Rectal smooth muscle tissue (tissue), 1 donor: ENCODE measurements around the gene LEFTY1.

Experiments used
- H3K27ac ChIP-seq: one replicate; pipeline ENCODE4 v1.7.0; 2013; ENCODE audit warnings: low read depth, low read length, inconsistent platforms
- H3K27me3 ChIP-seq: one replicate; pipeline ENCODE4 v1.7.0; 2013; ENCODE audit warnings: low read length; ENCODE audit not compliant: control insufficient read depth, insufficient read depth
- H3K36me3 ChIP-seq: one replicate; pipeline ENCODE4 v1.7.0; 2013; ENCODE audit warnings: low read length; ENCODE audit not compliant: control insufficient read depth, insufficient read depth
- H3K4me1 ChIP-seq: one replicate; pipeline ENCODE4 v1.7.0; 2013; ENCODE audit warnings: low read length; ENCODE audit not compliant: control insufficient read depth, insufficient read depth
- H3K4me3 ChIP-seq: one replicate; pipeline ENCODE4 v1.7.0; 2013; ENCODE audit warnings: low read length
- H3K9ac ChIP-seq: one replicate; pipeline ENCODE4 v1.7.0; 2013; ENCODE audit warnings: low read length

LEFTY1 gene

GRCh38 chr1:225923692-225924555 is 35.0 kb upstream of the LEFTY1 start, which contains the start of gene PYCR2:
Gene PYCR2 (minus strand): TSS chr1:225924250. CDS start chr1:225924110, 140 bp downstream.
- peak within 1 kb of the TSS; percentile 94 for H3K27ac ChIP-seq
- H3K4me1 ChIP-seq = peaks cover 13% of the 10 kb centered on the region
- peak within 1 kb of the TSS; percentile 84 for H3K4me3 ChIP-seq
- H3K27me3 ChIP-seq = no peaks in the 10 kb centered on the region
- H3K36me3 ChIP-seq = peaks cover 8% of the 10 kb centered on the region
- peak within 1 kb of the TSS; percentile 57 for H3K9ac ChIP-seq

DNA sequence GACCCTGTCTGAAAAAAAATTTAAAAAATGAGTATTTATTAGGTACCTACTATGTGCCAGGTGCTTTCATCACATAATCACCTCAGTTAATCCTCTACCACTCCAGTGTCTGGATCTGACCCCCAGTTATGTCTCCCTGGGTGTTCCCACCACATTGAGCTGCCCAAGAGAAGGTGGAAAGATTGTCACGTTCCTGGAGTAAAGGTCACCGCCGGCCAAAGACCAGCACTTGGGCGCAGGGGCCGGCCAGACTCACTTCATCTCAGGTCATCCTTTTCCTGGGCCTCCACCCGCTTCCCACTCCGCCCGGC is 34.4 kb upstream of the LEFTY1 start:
- Histone ChIP-seq H3K27me3 (no peaks in the 10 kb centered on the region), H3K9ac (peak overlapping the region; percentile 36), H3K36me3 (peaks cover 8% of the 10 kb centered on the region), H3K27ac (peak overlapping the region; percentile 94), H3K4me1 (peaks cover 13% of the 10 kb centered on the region), H3K4me3 (peak overlapping the region; percentile 84)

- H3K4me3 ChIP-seq = no peak overlapping the region
- peaks cover 8% of the 10 kb centered on the region for H3K36me3 ChIP-seq
- no peaks in the 10 kb centered on the region for H3K27me3 ChIP-seq
- no peak overlapping the region for H3K9ac ChIP-seq
- no peak overlapping the region for H3K27ac ChIP-seq
- H3K4me1 ChIP-seq = peaks cover 13% of the 10 kb centered on the region
These were observed 33.1 kb upstream of the LEFTY1 start for GRCh38 chr1:225921734-225922709.

DNA sequence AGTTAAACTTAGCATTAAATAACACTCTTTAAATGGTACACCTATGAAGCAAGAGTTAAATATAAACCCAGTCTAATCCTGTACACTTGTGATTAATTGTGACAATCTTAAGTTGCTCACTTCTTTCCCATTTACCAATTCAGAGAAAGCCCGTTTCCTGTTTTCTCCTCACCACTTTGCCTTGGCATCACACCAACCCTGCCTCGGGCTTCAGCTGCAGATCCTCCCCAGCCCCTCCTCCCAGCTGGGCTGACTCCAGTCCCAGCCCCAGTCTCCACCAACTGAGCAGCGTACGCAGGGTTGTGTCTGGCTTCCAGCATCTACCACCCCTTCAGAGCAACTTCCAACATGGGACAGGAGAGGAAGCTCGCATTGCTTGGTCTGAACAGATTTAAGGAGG is 31.0 kb upstream of the LEFTY1 start:
- Histone ChIP-seq H3K4me3 (no peak overlapping the region), H3K27me3 (no peaks in the 10 kb centered on the region), H3K27ac (peak overlapping the region; percentile 16), H3K4me1 (peaks cover 13% of the 10 kb centered on the region), H3K9ac (no peak overlapping the region), H3K36me3 (peaks cover 11% of the 10 kb centered on the region)

DNA sequence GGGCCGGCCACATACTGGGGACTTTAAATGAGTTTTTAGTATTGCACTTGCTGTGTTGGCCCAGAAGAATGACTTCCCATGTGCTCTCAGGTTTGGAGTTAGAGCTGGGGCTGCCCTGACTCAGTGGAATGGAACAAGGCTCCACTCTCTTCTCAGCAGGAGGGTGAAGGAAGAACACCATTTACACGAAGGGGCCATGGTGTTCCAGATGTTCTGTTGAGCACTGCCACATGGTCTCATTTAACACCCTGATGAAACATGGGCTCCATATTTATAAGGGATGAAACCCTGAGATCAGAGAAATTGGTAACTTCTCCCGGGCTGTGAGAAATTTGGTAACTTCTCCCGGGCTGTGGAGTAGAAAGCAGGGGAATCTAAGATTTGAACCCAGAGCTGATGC is 29.3 kb upstream of the LEFTY1 start:
- Histone ChIP-seq H3K4me3 (no peak overlapping the region), H3K9ac (no peak overlapping the region), H3K4me1 (peaks cover 11% of the 10 kb centered on the region), H3K27me3 (no peaks in the 10 kb centered on the region), H3K36me3 (peaks cover 11% of the 10 kb centered on the region), H3K27ac (no peak overlapping the region)

- peaks cover 11% of the 10 kb centered on the region for H3K36me3 ChIP-seq
These were observed 28.6 kb upstream of the LEFTY1 start for GRCh38 chr1:225917536-225917935.

DNA sequence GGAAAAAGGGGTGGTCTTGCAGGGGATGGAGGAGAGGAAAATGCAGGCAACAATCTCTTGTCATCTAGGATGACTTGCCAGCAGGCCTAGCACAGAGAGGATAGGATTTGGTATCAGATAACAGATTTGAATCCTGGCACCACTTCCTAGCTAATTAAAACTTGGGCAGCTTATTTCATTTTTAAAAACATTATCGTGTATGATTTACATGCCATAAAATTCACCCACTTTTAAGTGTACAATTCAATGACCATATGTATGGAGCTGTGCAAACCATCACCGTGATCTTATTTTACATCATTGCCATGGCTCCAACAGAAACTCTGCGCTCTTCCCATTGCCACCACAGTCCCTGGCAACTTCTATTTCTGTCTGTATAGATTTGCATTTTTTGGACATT is 28.2 kb upstream of the LEFTY1 start:
- Histone ChIP-seq H3K27ac (no peak overlapping the region), H3K27me3 (no peaks in the 10 kb centered on the region), H3K4me3 (no peak overlapping the region), H3K36me3 (peaks cover 11% of the 10 kb centered on the region), H3K4me1 (peaks cover 5% of the 10 kb centered on the region), H3K9ac (no peak overlapping the region)

More at GRCh38 chr1:225917536-225917935, 28.6 kb upstream of the LEFTY1 start:
- H3K4me3 ChIP-seq = no peak overlapping the region
- H3K4me1 ChIP-seq = peaks cover 5% of the 10 kb centered on the region
- H3K27me3 ChIP-seq = no peaks in the 10 kb centered on the region
- H3K9ac ChIP-seq = no peak overlapping the region
- H3K27ac ChIP-seq = no peak overlapping the region

DNA sequence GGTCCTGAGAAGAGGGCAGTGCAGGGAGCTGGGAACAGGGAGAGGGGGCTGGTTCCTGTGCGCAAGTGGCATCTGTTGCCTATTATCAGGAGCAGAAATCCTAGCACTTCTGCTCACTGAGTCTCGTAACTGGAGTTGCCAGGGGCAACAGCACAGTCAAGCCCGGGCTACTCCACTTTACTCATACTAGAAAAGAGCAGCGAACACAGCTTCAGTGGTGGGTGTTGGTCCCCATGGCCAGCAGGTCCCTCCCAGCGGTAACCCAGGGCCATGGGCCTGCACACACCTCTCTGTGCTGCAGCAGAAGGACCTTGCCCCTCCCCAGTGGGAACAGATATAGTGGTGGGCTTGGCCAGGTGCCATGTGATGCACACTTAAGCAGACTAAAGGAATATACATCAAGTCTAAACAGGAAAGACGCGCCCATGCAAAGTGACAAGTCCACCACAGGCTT is 26.6 kb upstream of the LEFTY1 start:
- peaks cover 5% of the 10 kb centered on the region for H3K4me1 ChIP-seq
- no peak overlapping the region for H3K9ac ChIP-seq
- H3K36me3 ChIP-seq = peaks cover 3% of the 10 kb centered on the region

DNA sequence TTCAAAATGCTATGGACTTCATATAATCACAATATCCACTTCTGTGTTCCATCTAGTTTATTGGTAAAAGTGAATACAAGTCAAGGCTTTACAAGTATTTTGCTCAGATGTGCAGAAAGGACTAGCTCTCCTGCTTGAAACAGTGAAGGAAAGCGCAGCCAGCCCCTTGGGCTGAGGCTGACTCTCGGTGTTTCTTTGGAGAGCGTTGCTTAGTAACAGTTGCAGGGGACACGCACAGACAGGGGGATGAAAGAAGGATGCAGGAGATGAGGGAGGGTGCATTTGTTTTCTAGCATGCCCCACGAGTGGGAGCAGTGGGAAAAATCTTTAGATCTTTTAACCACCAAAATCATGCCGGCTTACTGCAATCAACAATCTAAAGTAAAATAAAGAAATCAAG is 26.0 kb upstream of the LEFTY1 start:
- Histone ChIP-seq H3K9ac (no peak overlapping the region), H3K4me3 (no peak overlapping the region), H3K36me3 (peaks cover 3% of the 10 kb centered on the region), H3K27me3 (no peaks in the 10 kb centered on the region), H3K4me1 (peaks cover 5% of the 10 kb centered on the region), H3K27ac (no peak overlapping the region)

More for the DNA sequence above, 26.6 kb upstream of the LEFTY1 start:
- Histone ChIP-seq H3K27ac (no peak overlapping the region), H3K27me3 (no peaks in the 10 kb centered on the region), H3K4me3 (no peak overlapping the region)

GRCh38 chr1:225914391-225914790 is 25.4 kb upstream of the LEFTY1 start:
- H3K9ac ChIP-seq = no peak overlapping the region
- H3K36me3 ChIP-seq = peaks cover 3% of the 10 kb centered on the region
- H3K4me1 ChIP-seq = peaks cover under 1% of the 10 kb centered on the region
- no peak overlapping the region for H3K4me3 ChIP-seq
- no peak overlapping the region for H3K27ac ChIP-seq
- H3K27me3 ChIP-seq = no peaks in the 10 kb centered on the region

GRCh38 chr1:225911191-225912130 is 22.5 kb upstream of the LEFTY1 start:
- Histone ChIP-seq H3K4me3 (no peak overlapping the region), H3K9ac (no peak overlapping the region), H3K27me3 (no peaks in the 10 kb centered on the region), H3K4me1 (no peaks in the 10 kb centered on the region), H3K36me3 (no peaks in the 10 kb centered on the region), H3K27ac (no peak overlapping the region)
